ENCODE results near the gene APOA5. TPM values are rescaled to one million over a fixed set of nuclear protein-coding genes. Genes with fewer than 3 reads are reported as not detected.

The APOA5 gene
- total RNA-seq, 1 experiment from 2014 or later, result 0.20 TPM

- TF ChIP-seq ATF2 (CRISPR knock-in tag; IDR thresholded peaks at IDR 0.05; ENCODE audit: borderline replicate concordance, low read depth) (no peak), USF1 (CRISPR knock-in tag; IDR thresholded peaks at IDR 0.05) (no peak), TEAD4 (CRISPR knock-in tag; IDR thresholded peaks at IDR 0.05) (no peak)
Measured at GRCh38 chr11:116796548-116796947, 4.9 kb upstream of the APOA5 start (continued).

- Mint-ChIP-seq H3K36me3 (no peaks in the 10 kb centered on the region), H3K27me3 (ENCODE audit: low read depth) (peaks cover 17% of the 10 kb centered on the region), H3K9me3 (no peaks in the 10 kb centered on the region), H3K27ac (no peak overlapping the region), H3K4me3 (no peak overlapping the region), H3K4me1 (peaks cover 12% of the 10 kb centered on the region; the same call in 1 of the 2 replicates)
- ChIA-PET CTCF (interaction anchor here (1.7 to 8.7 kb wide), 2 partner anchors 41 kb away, joined by 3 to 358 read pairs; partner anchors contain the start of gene APOA1), POLR2A (no interaction called here)
- ATAC-seq, result no peak
- TF ChIP-seq, protein P1, sequence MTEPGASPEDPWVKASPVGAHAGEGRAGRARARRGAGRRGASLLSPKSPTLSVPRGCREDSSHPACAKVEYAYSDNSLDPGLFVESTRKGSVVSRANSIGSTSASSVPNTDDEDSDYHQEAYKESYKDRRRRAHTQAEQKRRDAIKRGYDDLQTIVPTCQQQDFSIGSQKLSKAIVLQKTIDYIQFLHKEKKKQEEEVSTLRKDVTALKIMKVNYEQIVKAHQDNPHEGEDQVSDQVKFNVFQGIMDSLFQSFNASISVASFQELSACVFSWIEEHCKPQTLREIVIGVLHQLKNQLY (CRISPR knock-in tag; IDR thresholded peaks at IDR 0.05), result no peak
- TF ChIP-seq CBFB (CRISPR knock-in tag; IDR thresholded peaks at IDR 0.05; ENCODE audit: low read depth), result no peak
- TF ChIP-seq, protein P2, sequence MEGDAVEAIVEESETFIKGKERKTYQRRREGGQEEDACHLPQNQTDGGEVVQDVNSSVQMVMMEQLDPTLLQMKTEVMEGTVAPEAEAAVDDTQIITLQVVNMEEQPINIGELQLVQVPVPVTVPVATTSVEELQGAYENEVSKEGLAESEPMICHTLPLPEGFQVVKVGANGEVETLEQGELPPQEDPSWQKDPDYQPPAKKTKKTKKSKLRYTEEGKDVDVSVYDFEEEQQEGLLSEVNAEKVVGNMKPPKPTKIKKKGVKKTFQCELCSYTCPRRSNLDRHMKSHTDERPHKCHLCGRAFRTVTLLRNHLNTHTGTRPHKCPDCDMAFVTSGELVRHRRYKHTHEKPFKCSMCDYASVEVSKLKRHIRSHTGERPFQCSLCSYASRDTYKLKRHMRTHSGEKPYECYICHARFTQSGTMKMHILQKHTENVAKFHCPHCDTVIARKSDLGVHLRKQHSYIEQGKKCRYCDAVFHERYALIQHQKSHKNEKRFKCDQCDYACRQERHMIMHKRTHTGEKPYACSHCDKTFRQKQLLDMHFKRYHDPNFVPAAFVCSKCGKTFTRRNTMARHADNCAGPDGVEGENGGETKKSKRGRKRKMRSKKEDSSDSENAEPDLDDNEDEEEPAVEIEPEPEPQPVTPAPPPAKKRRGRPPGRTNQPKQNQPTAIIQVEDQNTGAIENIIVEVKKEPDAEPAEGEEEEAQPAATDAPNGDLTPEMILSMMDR (IDR thresholded peaks at IDR 0.05), result no peak
- TF ChIP-seq NR1H2 (CRISPR knock-in tag; IDR thresholded peaks at IDR 0.05), result no peak
- no peak for TF ChIP-seq ZNF396 (CRISPR knock-in tag; IDR thresholded peaks at IDR 0.05; ENCODE audit: borderline replicate concordance)
- no peak for TF ChIP-seq OVOL2 (CRISPR knock-in tag; IDR thresholded peaks at IDR 0.05; ENCODE audit: borderline replicate concordance)
- TF ChIP-seq SOX15 (CRISPR knock-in tag; IDR thresholded peaks at IDR 0.05), result no peak
- TF ChIP-seq, protein P3, sequence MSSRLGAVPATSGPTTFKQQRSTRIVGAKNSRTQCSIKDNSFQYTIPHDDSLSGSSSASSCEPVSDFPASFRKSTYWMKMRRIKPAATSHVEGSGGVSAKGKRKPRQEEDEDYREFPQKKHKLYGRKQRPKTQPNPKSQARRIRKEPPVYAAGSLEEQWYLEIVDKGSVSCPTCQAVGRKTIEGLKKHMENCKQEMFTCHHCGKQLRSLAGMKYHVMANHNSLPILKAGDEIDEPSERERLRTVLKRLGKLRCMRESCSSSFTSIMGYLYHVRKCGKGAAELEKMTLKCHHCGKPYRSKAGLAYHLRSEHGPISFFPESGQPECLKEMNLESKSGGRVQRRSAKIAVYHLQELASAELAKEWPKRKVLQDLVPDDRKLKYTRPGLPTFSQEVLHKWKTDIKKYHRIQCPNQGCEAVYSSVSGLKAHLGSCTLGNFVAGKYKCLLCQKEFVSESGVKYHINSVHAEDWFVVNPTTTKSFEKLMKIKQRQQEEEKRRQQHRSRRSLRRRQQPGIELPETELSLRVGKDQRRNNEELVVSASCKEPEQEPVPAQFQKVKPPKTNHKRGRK (CRISPR knock-in tag; IDR thresholded peaks at IDR 0.05; ENCODE audit: borderline replicate concordance), result no peak
- TF ChIP-seq, protein P4, sequence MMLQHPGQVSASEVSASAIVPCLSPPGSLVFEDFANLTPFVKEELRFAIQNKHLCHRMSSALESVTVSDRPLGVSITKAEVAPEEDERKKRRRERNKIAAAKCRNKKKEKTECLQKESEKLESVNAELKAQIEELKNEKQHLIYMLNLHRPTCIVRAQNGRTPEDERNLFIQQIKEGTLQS (CRISPR knock-in tag; conservative IDR thresholded peaks at IDR 0.05), result no peak
- TF ChIP-seq NFATC4 (CRISPR knock-in tag; IDR thresholded peaks at IDR 0.05), result no peak
- no peak for TF ChIP-seq TCF7 (CRISPR knock-in tag; IDR thresholded peaks at IDR 0.05; ENCODE audit: low read depth)
- TF ChIP-seq, protein P5, sequence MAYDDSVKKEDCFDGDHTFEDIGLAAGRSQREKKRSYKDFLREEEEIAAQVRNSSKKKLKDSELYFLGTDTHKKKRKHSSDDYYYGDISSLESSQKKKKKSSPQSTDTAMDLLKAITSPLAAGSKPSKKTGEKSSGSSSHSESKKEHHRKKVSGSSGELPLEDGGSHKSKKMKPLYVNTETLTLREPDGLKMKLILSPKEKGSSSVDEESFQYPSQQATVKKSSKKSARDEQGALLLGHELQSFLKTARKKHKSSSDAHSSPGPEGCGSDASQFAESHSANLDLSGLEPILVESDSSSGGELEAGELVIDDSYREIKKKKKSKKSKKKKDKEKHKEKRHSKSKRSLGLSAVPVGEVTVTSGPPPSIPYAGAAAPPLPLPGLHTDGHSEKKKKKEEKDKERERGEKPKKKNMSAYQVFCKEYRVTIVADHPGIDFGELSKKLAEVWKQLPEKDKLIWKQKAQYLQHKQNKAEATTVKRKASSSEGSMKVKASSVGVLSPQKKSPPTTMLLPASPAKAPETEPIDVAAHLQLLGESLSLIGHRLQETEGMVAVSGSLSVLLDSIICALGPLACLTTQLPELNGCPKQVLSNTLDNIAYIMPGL (CRISPR knock-in tag; IDR thresholded peaks at IDR 0.05), result no peak
- TF ChIP-seq MXD4 (CRISPR knock-in tag; IDR thresholded peaks at IDR 0.05; ENCODE audit: borderline replicate concordance), result no peak
- TF ChIP-seq NR2C2 (CRISPR knock-in tag; IDR thresholded peaks at IDR 0.05), result no peak
- TF ChIP-seq EMX1 (CRISPR knock-in tag; IDR thresholded peaks at IDR 0.05), result no peak
- TF ChIP-seq, protein P6, sequence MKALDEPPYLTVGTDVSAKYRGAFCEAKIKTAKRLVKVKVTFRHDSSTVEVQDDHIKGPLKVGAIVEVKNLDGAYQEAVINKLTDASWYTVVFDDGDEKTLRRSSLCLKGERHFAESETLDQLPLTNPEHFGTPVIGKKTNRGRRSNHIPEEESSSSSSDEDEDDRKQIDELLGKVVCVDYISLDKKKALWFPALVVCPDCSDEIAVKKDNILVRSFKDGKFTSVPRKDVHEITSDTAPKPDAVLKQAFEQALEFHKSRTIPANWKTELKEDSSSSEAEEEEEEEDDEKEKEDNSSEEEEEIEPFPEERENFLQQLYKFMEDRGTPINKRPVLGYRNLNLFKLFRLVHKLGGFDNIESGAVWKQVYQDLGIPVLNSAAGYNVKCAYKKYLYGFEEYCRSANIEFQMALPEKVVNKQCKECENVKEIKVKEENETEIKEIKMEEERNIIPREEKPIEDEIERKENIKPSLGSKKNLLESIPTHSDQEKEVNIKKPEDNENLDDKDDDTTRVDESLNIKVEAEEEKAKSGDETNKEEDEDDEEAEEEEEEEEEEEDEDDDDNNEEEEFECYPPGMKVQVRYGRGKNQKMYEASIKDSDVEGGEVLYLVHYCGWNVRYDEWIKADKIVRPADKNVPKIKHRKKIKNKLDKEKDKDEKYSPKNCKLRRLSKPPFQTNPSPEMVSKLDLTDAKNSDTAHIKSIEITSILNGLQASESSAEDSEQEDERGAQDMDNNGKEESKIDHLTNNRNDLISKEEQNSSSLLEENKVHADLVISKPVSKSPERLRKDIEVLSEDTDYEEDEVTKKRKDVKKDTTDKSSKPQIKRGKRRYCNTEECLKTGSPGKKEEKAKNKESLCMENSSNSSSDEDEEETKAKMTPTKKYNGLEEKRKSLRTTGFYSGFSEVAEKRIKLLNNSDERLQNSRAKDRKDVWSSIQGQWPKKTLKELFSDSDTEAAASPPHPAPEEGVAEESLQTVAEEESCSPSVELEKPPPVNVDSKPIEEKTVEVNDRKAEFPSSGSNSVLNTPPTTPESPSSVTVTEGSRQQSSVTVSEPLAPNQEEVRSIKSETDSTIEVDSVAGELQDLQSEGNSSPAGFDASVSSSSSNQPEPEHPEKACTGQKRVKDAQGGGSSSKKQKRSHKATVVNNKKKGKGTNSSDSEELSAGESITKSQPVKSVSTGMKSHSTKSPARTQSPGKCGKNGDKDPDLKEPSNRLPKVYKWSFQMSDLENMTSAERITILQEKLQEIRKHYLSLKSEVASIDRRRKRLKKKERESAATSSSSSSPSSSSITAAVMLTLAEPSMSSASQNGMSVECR (CRISPR knock-in tag; IDR thresholded peaks at IDR 0.05; ENCODE audit: borderline replicate concordance), result no peak
- no peak for TF ChIP-seq AFF4 (CRISPR knock-in tag; IDR thresholded peaks at IDR 0.05; ENCODE audit: borderline replicate concordance)
- no peak for DNase-seq (ENCODE audit: low spot score)
Measured at GRCh38 chr11:116794851-116795250, 3.2 kb upstream of the APOA5 start.

Data from WTC11 (cell line).